ENCODE data around the gene PRR5. TPM values are rescaled to one million over a fixed set of nuclear protein-coding genes. Genes with fewer than 3 reads are reported as not detected.
"Not testable (repeated sequence)": the region's sequence is repeated elsewhere in the genome, so short reads cannot be mapped to it uniquely, and the experiment has no call there.

Gene PRR5
- total RNA-seq, 1 donor from 2014 or later = 63.6 TPM

- Mint-ChIP-seq H3K4me3 (no peak overlapping the region), H3K36me3 (no peaks in the 10 kb centered on the region), H3K27ac (no peak overlapping the region), H3K9me3 (no peaks in the 10 kb centered on the region), H3K4me1 (peaks cover 44% of the 10 kb centered on the region), H3K27me3 (ENCODE audit: low read depth) (no peaks in the 10 kb centered on the region)
- TF ChIP-seq, protein P1, sequence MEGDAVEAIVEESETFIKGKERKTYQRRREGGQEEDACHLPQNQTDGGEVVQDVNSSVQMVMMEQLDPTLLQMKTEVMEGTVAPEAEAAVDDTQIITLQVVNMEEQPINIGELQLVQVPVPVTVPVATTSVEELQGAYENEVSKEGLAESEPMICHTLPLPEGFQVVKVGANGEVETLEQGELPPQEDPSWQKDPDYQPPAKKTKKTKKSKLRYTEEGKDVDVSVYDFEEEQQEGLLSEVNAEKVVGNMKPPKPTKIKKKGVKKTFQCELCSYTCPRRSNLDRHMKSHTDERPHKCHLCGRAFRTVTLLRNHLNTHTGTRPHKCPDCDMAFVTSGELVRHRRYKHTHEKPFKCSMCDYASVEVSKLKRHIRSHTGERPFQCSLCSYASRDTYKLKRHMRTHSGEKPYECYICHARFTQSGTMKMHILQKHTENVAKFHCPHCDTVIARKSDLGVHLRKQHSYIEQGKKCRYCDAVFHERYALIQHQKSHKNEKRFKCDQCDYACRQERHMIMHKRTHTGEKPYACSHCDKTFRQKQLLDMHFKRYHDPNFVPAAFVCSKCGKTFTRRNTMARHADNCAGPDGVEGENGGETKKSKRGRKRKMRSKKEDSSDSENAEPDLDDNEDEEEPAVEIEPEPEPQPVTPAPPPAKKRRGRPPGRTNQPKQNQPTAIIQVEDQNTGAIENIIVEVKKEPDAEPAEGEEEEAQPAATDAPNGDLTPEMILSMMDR (IDR thresholded peaks at IDR 0.05; ENCODE audit: unreplicated experiment) = no peak
- no peak for DNase-seq (ENCODE audit: low spot score in 2 of 2, unreplicated experiment in 2 of 2)
Measured at GRCh38 chr22:44741929-44742328, 39.9 kb downstream of the PRR5 start.

DNA sequence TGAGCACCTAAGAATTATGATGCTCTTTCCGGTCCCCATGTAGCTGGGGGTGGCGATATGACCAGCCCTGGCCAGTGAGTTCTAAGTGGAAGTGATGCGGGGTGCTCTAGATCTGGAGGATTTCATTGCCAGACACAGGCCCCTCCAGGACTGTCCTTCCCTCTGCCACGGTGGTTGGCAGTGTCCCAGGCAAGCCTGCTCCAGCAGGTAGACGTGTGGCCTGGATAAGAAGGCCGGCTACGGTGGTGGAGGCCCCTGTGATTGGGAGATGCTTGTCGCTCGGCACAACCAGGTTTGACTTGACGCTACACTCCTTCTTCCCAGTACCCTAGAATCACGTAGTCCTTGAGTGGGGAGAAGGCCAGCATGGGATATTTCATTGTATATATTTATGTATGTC is 41.2 kb downstream of the PRR5 start:
- Mint-ChIP-seq H3K27ac (peak overlapping the region; percentile 4), H3K27me3 (ENCODE audit: low read depth) (no peaks in the 10 kb centered on the region), H3K4me1 (peaks cover 46% of the 10 kb centered on the region), H3K36me3 (no peaks in the 10 kb centered on the region), H3K9me3 (no peaks in the 10 kb centered on the region), H3K4me3 (no peak overlapping the region)
- TF ChIP-seq, protein P1 (IDR thresholded peaks at IDR 0.05; ENCODE audit: unreplicated experiment) = no peak
- no peak for DNase-seq (ENCODE audit: low spot score in 2 of 2, unreplicated experiment in 2 of 2)

- Mint-ChIP-seq H3K36me3 (no peaks in the 10 kb centered on the region), H3K27ac (peak overlapping the region; percentile 4), H3K4me3 (no peak overlapping the region), H3K27me3 (ENCODE audit: low read depth) (no peaks in the 10 kb centered on the region), H3K4me1 (peaks cover 44% of the 10 kb centered on the region), H3K9me3 (no peaks in the 10 kb centered on the region)
- TF ChIP-seq, protein P1 (IDR thresholded peaks at IDR 0.05; ENCODE audit: unreplicated experiment) = no peak
- DNase-seq (ENCODE audit: low spot score in 2 of 2, unreplicated experiment in 2 of 2) = no peak
Measured at GRCh38 chr22:44743804-44744211, 41.8 kb downstream of the PRR5 start.

- Mint-ChIP-seq H3K27me3 (ENCODE audit: low read depth) (no peaks in the 10 kb centered on the region), H3K9me3 (no peaks in the 10 kb centered on the region), H3K27ac (peak overlapping the region; percentile 88), H3K36me3 (no peaks in the 10 kb centered on the region), H3K4me1 (peaks cover 35% of the 10 kb centered on the region), H3K4me3 (no peak overlapping the region)
- TF ChIP-seq, protein P1 (IDR thresholded peaks at IDR 0.05; ENCODE audit: unreplicated experiment) = no peak
- DNase-seq (ENCODE audit: low spot score in 2 of 2, unreplicated experiment in 2 of 2) = no peak
Measured at GRCh38 chr22:44745853-44746789, 44.1 kb downstream of the PRR5 start.

GRCh38 chr22:44747784-44748127 is 45.8 kb downstream of the PRR5 start:
- not testable (repeated sequence) for H3K4me3 Mint-ChIP-seq; H3K27me3 Mint-ChIP-seq (ENCODE audit: low read depth); H3K9me3 Mint-ChIP-seq; H3K36me3 Mint-ChIP-seq; DNase-seq (ENCODE audit: low spot score in 2 of 2, unreplicated experiment in 2 of 2)
- peaks cover 35% of the 10 kb centered on the region for H3K4me1 Mint-ChIP-seq
- H3K27ac Mint-ChIP-seq = peak overlapping the region; percentile 9

DNA sequence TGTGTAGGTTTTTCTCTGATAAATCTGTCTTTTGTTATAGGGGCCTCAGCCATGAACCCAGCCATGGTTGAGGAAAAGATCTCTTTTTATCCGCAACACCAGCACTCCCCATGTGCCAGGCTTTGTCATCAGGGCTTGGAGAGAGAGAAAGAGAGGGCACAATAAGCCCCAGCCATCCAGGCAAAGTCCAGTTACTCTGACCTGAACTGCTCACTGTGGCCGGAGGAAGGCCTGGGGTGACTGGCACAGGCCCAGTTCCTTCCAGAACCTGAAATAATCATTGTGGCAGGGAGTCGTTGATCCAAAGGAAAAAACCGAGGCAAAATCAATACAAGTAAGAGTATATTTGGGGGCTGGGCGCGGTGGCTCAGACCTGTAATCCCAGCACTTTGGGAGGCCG is 46.5 kb downstream of the PRR5 start:
- no peaks in the 10 kb centered on the region for H3K9me3 Mint-ChIP-seq
- no peak overlapping the region for H3K4me3 Mint-ChIP-seq

More for the DNA sequence above, 46.5 kb downstream of the PRR5 start:
- TF ChIP-seq, protein P1 (IDR thresholded peaks at IDR 0.05; ENCODE audit: unreplicated experiment) = no peak
- H3K27me3 Mint-ChIP-seq (ENCODE audit: low read depth) = no peaks in the 10 kb centered on the region
- peak overlapping the region; percentile 69 for H3K27ac Mint-ChIP-seq
- no peaks in the 10 kb centered on the region for H3K36me3 Mint-ChIP-seq
- peaks cover 36% of the 10 kb centered on the region for H3K4me1 Mint-ChIP-seq
- DNase-seq (ENCODE audit: low spot score in 2 of 2, unreplicated experiment in 2 of 2) = no peak
